Esophagus squamous epithelium (tissue), 4 donors: ENCODE data around the gene FRMD4A.

Experiments
- POLR2A ChIP-seq, 4 donors: fragments of 450-650 bp; IDR thresholded peaks; one replicate each; pipeline ENCODE4 v1.6.1; 2017; ENCODE audit warnings: antibody characterized with exemption in 4 of 4, mild to moderate bottlenecking in 4 of 4, moderate library complexity in 3 of 4
- TF ChIP-seq, protein P1 (sequence below), 6 experiments: fragments of 450-650 bp in 4 of 6; fragments of 200-600 bp in 2 of 6; sonication (generic) in 2 of 6; IDR thresholded peaks; one replicate each; pipeline ENCODE4 v1.5.1; 2016 to 2019; ENCODE audit warnings: antibody characterized with exemption in 6 of 6, mild to moderate bottlenecking in 4 of 6, moderate library complexity in 4 of 6

- TF ChIP-seq, protein P1, sequence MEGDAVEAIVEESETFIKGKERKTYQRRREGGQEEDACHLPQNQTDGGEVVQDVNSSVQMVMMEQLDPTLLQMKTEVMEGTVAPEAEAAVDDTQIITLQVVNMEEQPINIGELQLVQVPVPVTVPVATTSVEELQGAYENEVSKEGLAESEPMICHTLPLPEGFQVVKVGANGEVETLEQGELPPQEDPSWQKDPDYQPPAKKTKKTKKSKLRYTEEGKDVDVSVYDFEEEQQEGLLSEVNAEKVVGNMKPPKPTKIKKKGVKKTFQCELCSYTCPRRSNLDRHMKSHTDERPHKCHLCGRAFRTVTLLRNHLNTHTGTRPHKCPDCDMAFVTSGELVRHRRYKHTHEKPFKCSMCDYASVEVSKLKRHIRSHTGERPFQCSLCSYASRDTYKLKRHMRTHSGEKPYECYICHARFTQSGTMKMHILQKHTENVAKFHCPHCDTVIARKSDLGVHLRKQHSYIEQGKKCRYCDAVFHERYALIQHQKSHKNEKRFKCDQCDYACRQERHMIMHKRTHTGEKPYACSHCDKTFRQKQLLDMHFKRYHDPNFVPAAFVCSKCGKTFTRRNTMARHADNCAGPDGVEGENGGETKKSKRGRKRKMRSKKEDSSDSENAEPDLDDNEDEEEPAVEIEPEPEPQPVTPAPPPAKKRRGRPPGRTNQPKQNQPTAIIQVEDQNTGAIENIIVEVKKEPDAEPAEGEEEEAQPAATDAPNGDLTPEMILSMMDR (IDR thresholded peaks at IDR 0.05) = no peak
- no peak for TF ChIP-seq POLR2A (IDR thresholded peaks at IDR 0.05)
Measured at GRCh38 chr10:14022052-14022451, 308.7 kb downstream of the FRMD4A start.
